ENCODE data around the gene TMEM17. TPM values are rescaled to one million over a fixed set of nuclear protein-coding genes. Genes with fewer than 3 reads are reported as not detected.

The TMEM17 gene
- total RNA-seq, 2 donors from 2014 or later = 2.3 to 3.3 TPM

GRCh38 chr2:62482558-62483352 lies 23.2 kb downstream of the TMEM17 start:
- peaks cover 30% of the 10 kb centered on the region for H3K4me1 ChIP-seq
- 89 to 95% methylated on average over 6 of the region's 6 CpGs for WGBS, 2 donors
- TF ChIP-seq POLR2A (IDR thresholded peaks at IDR 0.05) (no peak), CTCF (IDR thresholded peaks at IDR 0.05) (no peak)
- ATAC-seq (no peak), DNase-seq (no peak)
- no peaks in the 10 kb centered on the region for H3K36me3 ChIP-seq (replicated peaks in 1 of 2; ENCODE audit: insufficient read depth in 1 of 2, low read depth in 2 of 2)
- no peak overlapping the region for H3K27ac ChIP-seq
- intact Hi-C loops (cut with DNase I) = no loop called here
- H3K9me3 ChIP-seq = no peaks in the 10 kb centered on the region
- H3K27me3 ChIP-seq = no peaks in the 10 kb centered on the region
- H3K4me3 ChIP-seq = no peak overlapping the region

- peaks cover 25% of the 10 kb centered on the region for H3K4me1 ChIP-seq
- 69 to 73% methylated on average over 3 of the region's 3 CpGs for WGBS, 2 donors
- H3K9me3 ChIP-seq = no peaks in the 10 kb centered on the region
- H3K36me3 ChIP-seq (replicated peaks in 1 of 2; ENCODE audit: insufficient read depth in 1 of 2, low read depth in 2 of 2) = no peaks in the 10 kb centered on the region
- TF ChIP-seq POLR2A (IDR thresholded peaks at IDR 0.05) = no peak
- TF ChIP-seq CTCF (IDR thresholded peaks at IDR 0.05) = no peak
- H3K27ac ChIP-seq = no peak overlapping the region
- DNase-seq = no peak
- intact Hi-C loops (cut with DNase I) = loop anchor here (10.0 kb wide), 1 partner anchor 215 kb away; no protein-coding TSS in a partner anchor
- no peaks in the 10 kb centered on the region for H3K27me3 ChIP-seq
- no peak overlapping the region for H3K4me3 ChIP-seq
- ATAC-seq = no peak
Observed at GRCh38 chr2:62479917-62480316, 26.1 kb downstream of the TMEM17 start.

DNA sequence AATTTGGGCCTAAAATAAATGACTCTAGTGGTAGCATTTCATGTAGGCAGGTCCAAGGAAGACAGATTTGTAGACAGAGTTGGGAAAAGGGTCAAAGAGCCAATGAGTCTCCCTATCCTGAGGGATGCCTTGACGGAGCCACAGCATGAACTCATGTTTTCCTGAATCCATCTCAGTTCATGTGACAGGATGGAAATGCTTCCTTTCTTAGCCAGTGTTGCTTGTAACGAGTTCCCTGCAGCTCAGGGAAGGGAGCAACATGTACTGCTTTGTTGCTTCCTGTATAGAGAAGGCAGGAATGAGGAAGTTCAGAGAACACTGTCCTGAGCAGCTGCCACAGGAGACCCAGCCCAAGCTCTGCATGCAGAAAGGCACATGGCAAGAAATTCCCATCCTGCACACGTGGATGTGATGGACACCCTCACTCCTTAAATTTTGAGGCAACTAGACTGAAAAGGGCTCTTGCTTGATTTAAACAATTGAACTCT lies 27.9 kb downstream of the TMEM17 start:
- H3K9me3 ChIP-seq = no peaks in the 10 kb centered on the region
- H3K4me3 ChIP-seq = no peak overlapping the region
- H3K27ac ChIP-seq = peak overlapping the region in 3 of 4 donors; percentile 2 to 42 (median 24)
- no peaks in the 10 kb centered on the region for H3K27me3 ChIP-seq
- ATAC-seq = peak; percentile 63
- no peaks in the 10 kb centered on the region for H3K36me3 ChIP-seq (replicated peaks in 1 of 2; ENCODE audit: insufficient read depth in 1 of 2, low read depth in 2 of 2)
- intact Hi-C loops (cut with DNase I) = loop anchor here (10.0 kb wide), 1 partner anchor 217 kb away; no protein-coding TSS in a partner anchor
- peak in 2 of 4 donors; percentile 29 to 40 for DNase-seq
- H3K4me1 ChIP-seq = peaks cover 28% of the 10 kb centered on the region
- 23 to 55% methylated on average over 2 to 3 of the region's 3 CpGs for WGBS, 2 donors
- no peak for TF ChIP-seq CTCF (IDR thresholded peaks at IDR 0.05)
- no peak for TF ChIP-seq POLR2A (IDR thresholded peaks at IDR 0.05)

- no peaks in the 10 kb centered on the region for H3K9me3 ChIP-seq
- H3K4me3 ChIP-seq = no peak overlapping the region
- no peak for TF ChIP-seq CTCF (IDR thresholded peaks at IDR 0.05)
- no peak for TF ChIP-seq POLR2A (IDR thresholded peaks at IDR 0.05)
- ATAC-seq = no peak
- peaks cover 28% of the 10 kb centered on the region for H3K4me1 ChIP-seq
- WGBS, 2 donors = 88 to 91% methylated on average over 4 of the region's 4 CpGs
- H3K27me3 ChIP-seq = no peaks in the 10 kb centered on the region
- no peak for DNase-seq
- H3K27ac ChIP-seq = peak overlapping the region in 3 of 4 donors; percentile 2 to 42 (median 24)
- intact Hi-C loops (cut with DNase I) = loop anchor here (10.0 kb wide), 1 partner anchor 217 kb away; no protein-coding TSS in a partner anchor
- no peaks in the 10 kb centered on the region for H3K36me3 ChIP-seq (replicated peaks in 1 of 2; ENCODE audit: insufficient read depth in 1 of 2, low read depth in 2 of 2)
Observed at GRCh38 chr2:62477573-62477972, 28.4 kb downstream of the TMEM17 start.
